HG03139 (cell line): ENCODE results near the gene FAM118A.
"Not testable (repeated sequence)": the region's sequence is repeated elsewhere in the genome, so short reads cannot be mapped to it uniquely, and the experiment has no call there.

Experiments
- ATAC-seq: cut with Tn5 transposase; IDR thresholded peaks from one replicate; pipeline ENCODE4 v1.9.1; 2021; ENCODE audit not compliant: unreplicated experiment

Gene FAM118A

DNA sequence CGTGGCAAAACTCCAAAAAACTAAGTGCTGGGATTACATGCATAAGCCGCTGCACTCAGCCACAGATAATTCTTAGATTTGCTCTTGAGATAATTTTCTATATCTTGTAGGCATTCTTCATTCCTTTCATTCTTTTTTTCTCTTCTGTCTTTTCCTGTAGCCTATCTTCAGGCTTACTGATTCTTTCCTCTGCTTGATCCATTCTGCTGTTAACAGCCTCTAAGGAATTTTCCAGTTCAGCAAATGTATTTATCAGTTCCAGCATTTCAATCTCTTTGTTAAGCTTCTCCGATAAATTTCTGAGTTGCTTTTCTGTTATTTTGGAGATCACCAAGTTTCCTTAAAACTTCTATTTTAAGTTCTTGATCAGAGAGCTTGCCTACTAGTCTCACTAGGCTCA is 57.0 kb downstream of the FAM118A start:
- no peak for ATAC-seq

DNA sequence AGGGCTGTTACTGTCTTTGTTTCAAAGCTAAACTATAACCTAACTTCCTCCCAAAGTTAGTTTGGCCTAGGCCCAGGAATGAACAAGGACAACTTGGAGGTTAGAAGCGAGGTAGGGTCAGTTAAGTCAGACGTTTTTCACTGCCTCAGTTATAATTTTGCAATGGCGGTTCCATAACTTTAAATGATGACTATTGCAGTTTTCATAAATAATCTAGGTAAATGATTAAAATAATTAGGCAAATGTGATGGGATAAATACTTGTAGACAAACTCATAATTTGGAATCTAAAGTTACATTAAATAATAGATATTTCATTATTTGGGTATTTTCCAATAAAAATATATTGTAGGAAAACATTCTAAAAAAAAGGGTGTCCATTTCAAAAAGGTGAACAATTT is 63.9 kb downstream of the FAM118A start:
- not testable (repeated sequence) for ATAC-seq

DNA sequence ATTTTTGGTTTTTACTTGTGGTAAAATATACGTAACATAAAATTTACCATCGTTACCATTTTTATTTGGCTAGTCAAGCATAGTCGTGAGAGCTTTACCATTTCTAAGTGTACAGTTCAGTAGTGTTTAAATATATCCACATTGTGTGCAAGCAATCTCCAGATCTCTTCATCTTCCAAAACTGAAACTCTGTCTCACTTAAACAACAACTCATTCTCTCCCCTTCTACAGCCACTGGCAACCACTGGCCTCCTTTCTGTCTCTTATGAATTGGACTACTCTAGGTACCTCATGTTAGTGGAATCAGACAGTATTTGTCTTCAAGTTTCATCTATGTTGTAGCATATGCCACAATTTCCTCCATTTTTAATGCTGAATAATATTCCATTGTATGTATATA is 66.3 kb downstream of the FAM118A start:
- ATAC-seq: no peak

DNA sequence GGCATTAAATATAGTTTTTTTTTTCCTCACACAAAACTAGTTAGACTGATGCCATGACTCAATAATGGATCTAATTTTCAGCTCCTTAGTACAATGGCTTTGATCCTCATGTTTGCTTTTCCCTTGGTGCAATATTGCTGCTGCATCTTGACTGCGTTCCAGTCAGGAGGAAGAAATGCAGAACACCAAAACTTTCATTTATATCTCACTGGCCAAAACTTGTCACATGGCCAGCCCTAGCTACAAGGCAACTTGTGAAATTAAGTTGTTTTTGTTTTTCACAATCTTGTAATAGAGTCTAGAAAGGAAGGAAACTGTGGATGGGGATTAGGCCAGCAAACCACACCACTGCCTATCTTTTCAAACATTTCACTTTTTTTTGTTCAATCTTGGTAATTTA is 67.0 kb downstream of the FAM118A start:
- ATAC-seq: no peak

DNA sequence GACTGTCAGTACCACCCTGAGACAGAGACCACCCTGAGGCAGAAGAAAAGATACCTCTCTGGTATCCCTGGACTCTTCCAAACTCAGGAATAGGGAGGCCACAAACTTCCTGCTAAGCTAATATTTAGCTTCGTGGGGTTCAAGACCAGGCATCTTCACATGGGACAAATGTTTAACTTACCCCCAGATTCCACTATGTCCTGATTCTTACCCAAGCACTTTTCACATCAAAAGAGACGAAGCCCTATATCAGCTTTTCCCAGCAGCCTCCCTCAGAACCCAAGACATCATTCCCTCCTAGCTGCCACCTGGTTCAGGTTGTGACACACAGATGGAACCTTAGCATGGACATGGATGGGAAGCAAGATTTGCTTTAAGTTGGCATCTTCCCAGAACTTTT is 71.6 kb downstream of the FAM118A start:
- ATAC-seq: no peak

DNA sequence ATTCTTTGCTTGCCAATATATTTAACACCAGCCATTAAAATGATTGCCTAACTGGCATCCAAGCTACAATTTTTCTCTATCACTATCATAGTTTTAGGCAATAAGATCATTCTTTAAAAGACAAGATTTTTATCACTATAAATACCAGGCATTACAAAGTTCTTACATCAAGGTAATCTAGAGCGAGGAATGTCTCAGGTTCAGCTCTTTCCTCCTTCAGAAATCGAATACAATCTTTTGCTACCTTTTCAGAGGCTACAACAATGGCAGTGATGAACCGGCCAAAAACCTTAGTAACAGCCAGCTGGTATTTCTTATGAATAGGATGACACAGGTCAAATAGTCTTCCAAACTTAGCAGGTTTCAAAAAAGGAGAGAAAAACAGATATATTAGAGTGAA is 79.8 kb downstream of the FAM118A start:
- no peak for ATAC-seq
